ENCODE results near the gene PGLYRP4.

Gene PGLYRP4

DNA sequence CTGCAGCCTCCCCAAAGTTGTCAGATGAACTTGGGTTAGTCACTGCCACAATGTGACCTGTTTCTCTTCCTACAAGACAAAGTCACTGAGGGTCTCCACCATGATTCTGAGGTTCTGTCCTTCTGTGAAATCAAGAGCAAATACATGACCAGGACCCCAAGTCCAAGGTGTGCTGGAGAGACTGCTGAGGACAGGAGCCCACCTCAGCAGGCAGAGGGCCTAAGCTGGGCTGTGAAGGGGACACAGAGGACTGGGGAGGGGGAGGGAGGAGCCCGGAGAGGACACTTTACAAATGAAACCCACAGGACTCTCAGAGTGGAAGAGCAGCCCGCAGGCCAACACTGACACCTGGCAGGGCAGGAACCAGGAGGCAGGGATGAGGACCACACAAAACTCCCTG, 39.2 kb downstream of the PGLYRP4 start:
- Histone ChIP-seq H3K27me3 (ENCODE audit: control insufficient read depth in 1 of 2, insufficient read depth in 2 of 2, low read length in 2 of 2) (peaks cover 0 to 6% of the 10 kb centered on the region in 2 donors), H3K9ac (ENCODE audit: low read length in 2 of 2) (no peak overlapping the region), H3K9me3 (ENCODE audit: control insufficient read depth in 2 of 2, low read length in 2 of 2) (no peaks in the 10 kb centered on the region), H3K36me3 (ENCODE audit: control insufficient read depth in 2 of 2, insufficient read depth in 2 of 2, low read length in 2 of 2) (no peaks in the 10 kb centered on the region), H3K4me1 (ENCODE audit: control insufficient read depth, insufficient read depth, low read length) (no peaks in the 10 kb centered on the region), H3K4me3 (ENCODE audit: low read length in 2 of 2) (no peak overlapping the region), H3K27ac (ENCODE audit: low read length) (no peak overlapping the region)

GRCh38 chr1:153308540-153308939, 40.1 kb downstream of the PGLYRP4 start:
- Histone ChIP-seq H3K27me3 (ENCODE audit: control insufficient read depth in 1 of 2, insufficient read depth in 2 of 2, low read length in 2 of 2) (peaks cover 0 to 7% of the 10 kb centered on the region in 2 donors), H3K4me1 (ENCODE audit: control insufficient read depth, insufficient read depth, low read length) (no peaks in the 10 kb centered on the region), H3K9ac (ENCODE audit: low read length in 2 of 2) (no peak overlapping the region), H3K27ac (ENCODE audit: low read length) (no peak overlapping the region), H3K9me3 (ENCODE audit: control insufficient read depth in 2 of 2, low read length in 2 of 2) (no peaks in the 10 kb centered on the region), H3K4me3 (ENCODE audit: low read length in 2 of 2) (no peak overlapping the region), H3K36me3 (ENCODE audit: control insufficient read depth in 2 of 2, insufficient read depth in 2 of 2, low read length in 2 of 2) (no peaks in the 10 kb centered on the region)

DNA sequence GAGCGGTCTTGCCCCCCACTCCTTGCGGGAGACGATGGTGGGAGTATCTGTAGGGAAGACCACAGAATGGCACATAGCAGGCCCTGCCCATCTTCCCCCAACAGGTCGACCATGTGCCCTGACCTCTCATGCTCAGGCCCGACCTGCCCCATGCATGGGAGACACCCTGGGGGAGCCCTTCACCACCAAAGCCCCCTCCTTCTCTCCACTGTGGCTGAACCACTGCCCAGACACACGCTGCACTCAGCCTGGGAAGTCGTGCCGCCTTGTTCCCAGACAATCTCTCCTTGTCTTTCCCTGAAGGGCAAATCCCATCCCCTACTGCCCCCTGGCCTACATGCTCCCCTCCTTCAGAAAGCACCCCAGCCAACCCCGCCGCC, 41.4 kb downstream of the PGLYRP4 start:
- no peak overlapping the region for H3K27ac ChIP-seq (ENCODE audit: low read length)
- H3K9ac ChIP-seq (ENCODE audit: low read length in 2 of 2) = no peak overlapping the region
- H3K9me3 ChIP-seq (ENCODE audit: control insufficient read depth in 2 of 2, low read length in 2 of 2) = no peaks in the 10 kb centered on the region
- no peaks in the 10 kb centered on the region for H3K4me1 ChIP-seq (ENCODE audit: control insufficient read depth, insufficient read depth, low read length)
- peaks cover 0 to 7% of the 10 kb centered on the region in 2 donors for H3K27me3 ChIP-seq (ENCODE audit: control insufficient read depth in 1 of 2, insufficient read depth in 2 of 2, low read length in 2 of 2)
- no peak overlapping the region for H3K4me3 ChIP-seq (ENCODE audit: low read length in 2 of 2)
- no peaks in the 10 kb centered on the region for H3K36me3 ChIP-seq (ENCODE audit: control insufficient read depth in 2 of 2, insufficient read depth in 2 of 2, low read length in 2 of 2)

DNA sequence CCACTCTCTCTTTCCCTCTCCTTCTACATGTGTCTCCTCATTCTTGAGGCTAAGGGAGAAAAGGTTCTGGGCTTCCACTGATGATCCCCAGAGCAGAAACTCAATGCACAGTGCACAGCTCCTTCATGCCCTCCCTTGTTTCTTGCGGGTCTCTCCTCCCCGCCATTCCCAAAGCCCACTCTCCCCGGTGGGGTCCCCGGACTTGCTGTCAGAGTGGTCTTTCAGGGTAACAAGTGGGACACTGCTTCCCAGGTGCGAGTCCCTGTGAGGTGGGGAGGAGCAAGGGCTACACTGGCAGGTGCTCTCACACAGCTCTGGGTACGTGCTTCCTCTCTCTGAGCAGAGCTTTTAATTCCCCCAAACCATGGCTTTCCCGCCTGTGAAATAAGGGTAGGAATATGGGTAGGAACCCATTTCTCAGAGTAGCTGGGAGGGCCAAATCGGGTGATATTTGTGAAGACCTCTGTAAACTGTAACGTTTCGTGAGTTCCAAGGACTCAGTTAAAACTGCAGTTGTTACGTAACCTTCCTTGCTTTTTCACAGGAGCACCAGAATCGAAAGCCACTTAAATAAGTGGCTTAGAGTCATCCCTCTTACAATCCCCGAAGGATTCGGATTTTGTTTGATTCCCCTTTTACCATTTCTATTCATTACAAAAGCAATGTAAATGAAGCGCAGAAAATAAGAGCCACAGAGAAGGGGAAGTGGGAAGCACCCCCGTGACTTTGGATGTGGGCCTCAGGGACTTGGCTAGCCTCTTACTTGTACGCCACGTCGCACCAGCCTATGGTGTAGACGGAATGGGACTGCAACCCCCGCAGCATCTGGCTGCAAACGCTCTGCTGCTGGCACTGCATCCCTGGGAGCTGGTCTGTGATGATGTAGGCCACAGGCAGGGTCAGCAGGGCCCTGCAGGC, 42.1 kb downstream of the PGLYRP4 start:
- H3K4me1 ChIP-seq (ENCODE audit: control insufficient read depth, insufficient read depth, low read length) = no peaks in the 10 kb centered on the region
- no peak overlapping the region for H3K4me3 ChIP-seq (ENCODE audit: low read length in 2 of 2)

GRCh38 chr1:153305682-153306081, 43.0 kb downstream of the PGLYRP4 start:
- H3K27ac ChIP-seq (ENCODE audit: low read length) = no peak overlapping the region
- H3K4me3 ChIP-seq (ENCODE audit: low read length in 2 of 2) = no peak overlapping the region
- H3K27me3 ChIP-seq (ENCODE audit: control insufficient read depth in 1 of 2, insufficient read depth in 2 of 2, low read length in 2 of 2) = peaks cover 0 to 7% of the 10 kb centered on the region in 2 donors
- no peak overlapping the region for H3K9ac ChIP-seq (ENCODE audit: low read length in 2 of 2)
- no peaks in the 10 kb centered on the region for H3K36me3 ChIP-seq (ENCODE audit: control insufficient read depth in 2 of 2, insufficient read depth in 2 of 2, low read length in 2 of 2)
- no peaks in the 10 kb centered on the region for H3K9me3 ChIP-seq (ENCODE audit: control insufficient read depth in 2 of 2, low read length in 2 of 2)
- no peaks in the 10 kb centered on the region for H3K4me1 ChIP-seq (ENCODE audit: control insufficient read depth, insufficient read depth, low read length)

More for the DNA sequence above, 42.1 kb downstream of the PGLYRP4 start:
- H3K36me3 ChIP-seq (ENCODE audit: control insufficient read depth in 2 of 2, insufficient read depth in 2 of 2, low read length in 2 of 2) = no peaks in the 10 kb centered on the region
- H3K27ac ChIP-seq (ENCODE audit: low read length) = no peak overlapping the region
- H3K27me3 ChIP-seq (ENCODE audit: control insufficient read depth in 1 of 2, insufficient read depth in 2 of 2, low read length in 2 of 2) = peaks cover 0 to 7% of the 10 kb centered on the region in 2 donors
- H3K9ac ChIP-seq (ENCODE audit: low read length in 2 of 2) = no peak overlapping the region
- H3K9me3 ChIP-seq (ENCODE audit: control insufficient read depth in 2 of 2, low read length in 2 of 2) = no peaks in the 10 kb centered on the region

GRCh38 chr1:153302308-153302707, 46.3 kb downstream of the PGLYRP4 start:
- H3K9ac ChIP-seq (ENCODE audit: low read length in 2 of 2) = no peak overlapping the region

DNA sequence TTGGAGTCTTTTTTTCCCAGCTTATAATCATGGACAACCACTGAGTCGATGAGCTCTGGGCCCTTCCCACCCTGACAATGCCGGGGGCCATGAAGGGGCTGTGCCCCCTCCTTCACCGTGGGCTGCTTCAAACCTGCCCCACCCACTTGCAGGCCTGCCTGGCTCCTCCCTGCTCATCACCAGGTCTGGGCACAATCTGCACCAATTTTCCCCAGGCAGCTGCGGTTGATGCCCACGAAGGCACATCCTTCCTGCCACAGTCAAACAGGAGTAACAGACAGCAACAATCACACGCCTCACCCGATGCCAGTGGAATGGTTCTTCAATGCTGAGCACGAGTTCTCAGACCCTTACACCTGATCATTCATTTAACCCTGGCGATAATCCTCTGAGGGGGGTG, 54.8 kb downstream of the PGLYRP4 start:
- Histone ChIP-seq H3K9me3 (ENCODE audit: control insufficient read depth in 2 of 2, low read length in 2 of 2) (no peaks in the 10 kb centered on the region), H3K4me1 (ENCODE audit: control insufficient read depth, insufficient read depth, low read length) (no peaks in the 10 kb centered on the region), H3K27me3 (ENCODE audit: control insufficient read depth in 1 of 2, insufficient read depth in 2 of 2, low read length in 2 of 2) (peaks cover 3 to 10% of the 10 kb centered on the region in 2 donors)

More at GRCh38 chr1:153302308-153302707, 46.3 kb downstream of the PGLYRP4 start:
- Histone ChIP-seq H3K4me3 (ENCODE audit: low read length in 2 of 2) (no peak overlapping the region), H3K36me3 (ENCODE audit: control insufficient read depth in 2 of 2, insufficient read depth in 2 of 2, low read length in 2 of 2) (no peaks in the 10 kb centered on the region), H3K9me3 (ENCODE audit: control insufficient read depth in 2 of 2, low read length in 2 of 2) (no peaks in the 10 kb centered on the region), H3K4me1 (ENCODE audit: control insufficient read depth, insufficient read depth, low read length) (no peaks in the 10 kb centered on the region), H3K27ac (ENCODE audit: low read length) (no peak overlapping the region), H3K27me3 (ENCODE audit: control insufficient read depth in 1 of 2, insufficient read depth in 2 of 2, low read length in 2 of 2) (peaks cover 0 to 6% of the 10 kb centered on the region in 2 donors)

GRCh38 chr1:153293480-153293775, 55.2 kb downstream of the PGLYRP4 start:
- H3K27ac ChIP-seq (ENCODE audit: low read length) = no peak overlapping the region
- peaks cover 3 to 10% of the 10 kb centered on the region in 2 donors for H3K27me3 ChIP-seq (ENCODE audit: control insufficient read depth in 1 of 2, insufficient read depth in 2 of 2, low read length in 2 of 2)
- H3K36me3 ChIP-seq (ENCODE audit: control insufficient read depth in 2 of 2, insufficient read depth in 2 of 2, low read length in 2 of 2) = no peaks in the 10 kb centered on the region

More for the DNA sequence above, 54.8 kb downstream of the PGLYRP4 start:
- Histone ChIP-seq H3K36me3 (ENCODE audit: control insufficient read depth in 2 of 2, insufficient read depth in 2 of 2, low read length in 2 of 2) (no peaks in the 10 kb centered on the region), H3K27ac (ENCODE audit: low read length) (no peak overlapping the region), H3K9ac (ENCODE audit: low read length in 2 of 2) (no peak overlapping the region), H3K4me3 (ENCODE audit: low read length in 2 of 2) (no peak overlapping the region)

GRCh38 chr1:153292740-153293479, 55.7 kb downstream of the PGLYRP4 start:
- Histone ChIP-seq H3K9me3 (ENCODE audit: control insufficient read depth in 2 of 2, low read length in 2 of 2) (no peaks in the 10 kb centered on the region), H3K4me3 (ENCODE audit: low read length in 2 of 2) (no peak overlapping the region), H3K4me1 (ENCODE audit: control insufficient read depth, insufficient read depth, low read length) (no peaks in the 10 kb centered on the region), H3K27me3 (ENCODE audit: control insufficient read depth in 1 of 2, insufficient read depth in 2 of 2, low read length in 2 of 2) (peaks cover 3 to 10% of the 10 kb centered on the region in 2 donors), H3K9ac (ENCODE audit: low read length in 2 of 2) (no peak overlapping the region), H3K27ac (ENCODE audit: low read length) (no peak overlapping the region), H3K36me3 (ENCODE audit: control insufficient read depth in 2 of 2, insufficient read depth in 2 of 2, low read length in 2 of 2) (no peaks in the 10 kb centered on the region)

More at GRCh38 chr1:153293480-153293775, 55.2 kb downstream of the PGLYRP4 start:
- Histone ChIP-seq H3K9me3 (ENCODE audit: control insufficient read depth in 2 of 2, low read length in 2 of 2) (no peaks in the 10 kb centered on the region), H3K4me1 (ENCODE audit: control insufficient read depth, insufficient read depth, low read length) (no peaks in the 10 kb centered on the region), H3K4me3 (ENCODE audit: low read length in 2 of 2) (no peak overlapping the region), H3K9ac (ENCODE audit: low read length in 2 of 2) (no peak overlapping the region)

- Histone ChIP-seq H3K9me3 (ENCODE audit: control insufficient read depth in 2 of 2, low read length in 2 of 2) (no peaks in the 10 kb centered on the region), H3K4me3 (ENCODE audit: low read length in 2 of 2) (no peak overlapping the region), H3K4me1 (ENCODE audit: control insufficient read depth, insufficient read depth, low read length) (no peaks in the 10 kb centered on the region), H3K27me3 (ENCODE audit: control insufficient read depth in 1 of 2, insufficient read depth in 2 of 2, low read length in 2 of 2) (peaks cover 3 to 10% of the 10 kb centered on the region in 2 donors), H3K9ac (ENCODE audit: low read length in 2 of 2) (no peak overlapping the region), H3K27ac (ENCODE audit: low read length) (no peak overlapping the region), H3K36me3 (ENCODE audit: control insufficient read depth in 2 of 2, insufficient read depth in 2 of 2, low read length in 2 of 2) (no peaks in the 10 kb centered on the region)
Measured at GRCh38 chr1:153292185-153292584, 56.5 kb downstream of the PGLYRP4 start.
